ENCODE data around the gene CDK9.
"Not testable (repeated sequence)": the region's sequence is repeated elsewhere in the genome, so short reads cannot be mapped to it uniquely, and the experiment has no call there.

GRCh38 chr9:127756776-127757175 lies 29.1 kb upstream of the CDK9 start:
- not testable (repeated sequence) for TF ChIP-seq EZH2phosphoT487 (IDR thresholded peaks at IDR 0.05; ENCODE audit: low read depth); CTCF (IDR thresholded peaks at IDR 0.05; ENCODE audit: low read depth, low read length)
